Stomach (tissue), 4 donors: ENCODE results near the gene PPP2R5C.

Source experiments
- EP300 ChIP-seq: sonication (generic); formaldehyde crosslinking; IDR thresholded peaks from one replicate; pipeline ENCODE4 v1.6.1; 2017; ENCODE audit warnings: antibody characterized with exemption
- POLR2A ChIP-seq, 4 donors: fragments of 450-650 bp; IDR thresholded peaks; one replicate each; pipeline ENCODE4 v1.6.1; 2016; ENCODE audit warnings: antibody characterized with exemption in 4 of 4, control low read depth in 2 of 4, mild to moderate bottlenecking in 1 of 4, moderate library complexity in 1 of 4
- POLR2AphosphoS5 ChIP-seq, 3 donors: sonication (generic); formaldehyde crosslinking; IDR thresholded peaks; one replicate each; pipeline ENCODE4 v1.6.1; 2016; ENCODE audit warnings: antibody characterized with exemption in 3 of 3
- TF ChIP-seq, protein P1 (sequence below), 7 experiments: fragments of 450-650 bp in 4 of 7; fragments of 200-600 bp in 3 of 7; sonication (generic) in 3 of 7; IDR thresholded peaks; one replicate each; pipeline ENCODE4 v1.5.1; 2016 to 2019; ENCODE audit warnings: antibody characterized with exemption in 7 of 7, control low read depth in 2 of 7, mild to moderate bottlenecking in 1 of 7

DNA sequence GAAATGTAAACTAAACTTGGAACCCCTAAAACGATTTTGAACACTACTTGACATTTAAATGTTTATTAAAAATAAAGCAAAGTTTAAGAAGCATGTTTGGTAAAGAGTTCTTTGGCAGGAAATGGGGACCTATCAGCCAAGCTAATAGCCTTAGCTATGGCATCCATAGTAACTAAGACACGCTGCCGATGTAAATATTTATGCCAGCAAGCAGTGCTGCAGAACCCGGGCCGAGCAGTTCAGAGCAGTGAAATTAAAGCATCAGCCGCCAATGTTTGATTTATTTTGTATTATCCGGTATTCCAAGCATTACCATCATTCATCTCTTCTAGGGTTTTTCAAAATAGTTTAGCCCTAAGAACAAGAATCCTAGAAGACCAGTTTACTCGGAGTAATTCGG, 61.6 kb downstream of the PPP2R5C start:
- TF ChIP-seq, protein P1, sequence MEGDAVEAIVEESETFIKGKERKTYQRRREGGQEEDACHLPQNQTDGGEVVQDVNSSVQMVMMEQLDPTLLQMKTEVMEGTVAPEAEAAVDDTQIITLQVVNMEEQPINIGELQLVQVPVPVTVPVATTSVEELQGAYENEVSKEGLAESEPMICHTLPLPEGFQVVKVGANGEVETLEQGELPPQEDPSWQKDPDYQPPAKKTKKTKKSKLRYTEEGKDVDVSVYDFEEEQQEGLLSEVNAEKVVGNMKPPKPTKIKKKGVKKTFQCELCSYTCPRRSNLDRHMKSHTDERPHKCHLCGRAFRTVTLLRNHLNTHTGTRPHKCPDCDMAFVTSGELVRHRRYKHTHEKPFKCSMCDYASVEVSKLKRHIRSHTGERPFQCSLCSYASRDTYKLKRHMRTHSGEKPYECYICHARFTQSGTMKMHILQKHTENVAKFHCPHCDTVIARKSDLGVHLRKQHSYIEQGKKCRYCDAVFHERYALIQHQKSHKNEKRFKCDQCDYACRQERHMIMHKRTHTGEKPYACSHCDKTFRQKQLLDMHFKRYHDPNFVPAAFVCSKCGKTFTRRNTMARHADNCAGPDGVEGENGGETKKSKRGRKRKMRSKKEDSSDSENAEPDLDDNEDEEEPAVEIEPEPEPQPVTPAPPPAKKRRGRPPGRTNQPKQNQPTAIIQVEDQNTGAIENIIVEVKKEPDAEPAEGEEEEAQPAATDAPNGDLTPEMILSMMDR (IDR thresholded peaks at IDR 0.05), result no peak
- no peak for TF ChIP-seq POLR2A (IDR thresholded peaks at IDR 0.05)
- no peak for TF ChIP-seq POLR2AphosphoS5 (IDR thresholded peaks at IDR 0.05)
- no peak for TF ChIP-seq EP300
